ENCODE measurements around the gene LPP. TPM values are rescaled to one million over a fixed set of nuclear protein-coding genes. Genes with fewer than 3 reads are reported as not detected.

Gene LPP
- total RNA-seq, 5 donors from 2014 or later (not counting 1 experiment from before 2014, with no cell fraction given), result 23.8 to 82.6 (median 39.3) TPM

GRCh38 chr3:188146219-188146618 is 7.7 kb upstream of the LPP start:
- Mint-ChIP-seq H3K4me3 (no peak overlapping the region), H3K36me3 (no peaks in the 10 kb centered on the region), H3K4me1 (peaks cover 11 to 18% (median 18%) of the 10 kb centered on the region in 3 donors), H3K27me3 (no peaks in the 10 kb centered on the region), H3K27ac (no peak overlapping the region), H3K9me3 (peaks cover 0 to 5% (median 0%) of the 10 kb centered on the region in 3 donors)
- H3K9me3 ChIP-seq, result no peaks in the 10 kb centered on the region
- H3K4me1 ChIP-seq (ENCODE audit: control insufficient read depth in 1 of 2, extremely low read depth in 1 of 2, insufficient read depth in 2 of 2, low read length in 2 of 2), result peaks cover 0 to 5% of the 10 kb centered on the region in 2 experiments
- DNase-seq (no peak), ATAC-seq (replicated peaks in 1 of 4) (no peak)
- H3K27ac ChIP-seq (ENCODE audit: low read length), result no peak overlapping the region
- H3K36me3 ChIP-seq (ENCODE audit: control insufficient read depth in 2 of 2, extremely low read depth in 1 of 2, insufficient read depth in 1 of 2, low read length in 1 of 2), result no peaks in the 10 kb centered on the region
- H3K27me3 ChIP-seq (replicated peaks in 1 of 2; ENCODE audit: control insufficient read depth in 2 of 2, extremely low read depth in 1 of 2, insufficient read depth in 2 of 2, low read length in 1 of 2), result no peaks in the 10 kb centered on the region
- CTCF ChIA-PET, result no interaction called here
- POLR2A ChIA-PET, result no interaction called here
- no peak overlapping the region for H3K4me3 ChIP-seq (ENCODE audit: control insufficient read depth in 1 of 2, extremely low read depth in 1 of 2, low read length in 1 of 2)
- no CpG with 5 or more reads among the region's 2 CpGs for WGBS (ENCODE audit: insufficient coverage)

- no peaks in the 10 kb centered on the region for H3K36me3 ChIP-seq (ENCODE audit: control insufficient read depth in 2 of 2, extremely low read depth in 1 of 2, insufficient read depth in 1 of 2, low read length in 1 of 2)
- no peak overlapping the region for H3K27ac ChIP-seq (ENCODE audit: low read length)
- peaks cover 0 to 5% (median 0%) of the 10 kb centered on the region in 3 donors for H3K9me3 Mint-ChIP-seq
- DNase-seq, result no peak
- H3K4me3 ChIP-seq (ENCODE audit: control insufficient read depth in 1 of 2, extremely low read depth in 1 of 2, low read length in 1 of 2), result no peak overlapping the region
- ATAC-seq (replicated peaks in 1 of 4), result no peak
- H3K4me1 ChIP-seq (ENCODE audit: control insufficient read depth in 1 of 2, extremely low read depth in 1 of 2, insufficient read depth in 2 of 2, low read length in 2 of 2), result peaks cover 1 to 5% of the 10 kb centered on the region in 2 experiments
- H3K4me1 Mint-ChIP-seq, result peaks cover 19 to 26% (median 24%) of the 10 kb centered on the region in 3 donors
- H3K27me3 Mint-ChIP-seq, result no peaks in the 10 kb centered on the region
- no peaks in the 10 kb centered on the region for H3K9me3 ChIP-seq
- CTCF ChIA-PET, result no interaction called here
- H3K4me3 Mint-ChIP-seq, result no peak overlapping the region
- peak overlapping the region in 1 of 2 donors; percentile 0 for H3K27ac Mint-ChIP-seq
- H3K36me3 Mint-ChIP-seq, result no peaks in the 10 kb centered on the region
- no peaks in the 10 kb centered on the region for H3K27me3 ChIP-seq (replicated peaks in 1 of 2; ENCODE audit: control insufficient read depth in 2 of 2, extremely low read depth in 1 of 2, insufficient read depth in 2 of 2, low read length in 1 of 2)
- POLR2A ChIA-PET, result no interaction called here
- no CpG with 5 or more reads among the region's 3 CpGs for WGBS (ENCODE audit: insufficient coverage)
Observed at GRCh38 chr3:188147782-188148181, 6.2 kb upstream of the LPP start.

GRCh38 chr3:188148318-188148717 is 5.6 kb upstream of the LPP start:
- Histone ChIP-seq H3K4me1 (ENCODE audit: control insufficient read depth in 1 of 2, extremely low read depth in 1 of 2, insufficient read depth in 2 of 2, low read length in 2 of 2) (peaks cover 6 to 9% of the 10 kb centered on the region in 2 experiments), H3K36me3 (ENCODE audit: control insufficient read depth in 2 of 2, extremely low read depth in 1 of 2, insufficient read depth in 1 of 2, low read length in 1 of 2) (no peaks in the 10 kb centered on the region), H3K9me3 (no peaks in the 10 kb centered on the region), H3K27ac (ENCODE audit: low read length) (no peak overlapping the region), H3K4me3 (ENCODE audit: control insufficient read depth in 1 of 2, extremely low read depth in 1 of 2, low read length in 1 of 2) (no peak overlapping the region), H3K27me3 (replicated peaks in 1 of 2; ENCODE audit: control insufficient read depth in 2 of 2, extremely low read depth in 1 of 2, insufficient read depth in 2 of 2, low read length in 1 of 2) (no peaks in the 10 kb centered on the region)
- H3K4me1 Mint-ChIP-seq, result peaks cover 24 to 31% (median 29%) of the 10 kb centered on the region in 3 donors
- no peaks in the 10 kb centered on the region for H3K27me3 Mint-ChIP-seq
- H3K27ac Mint-ChIP-seq, result peak overlapping the region in 1 of 2 donors; percentile 0
- H3K36me3 Mint-ChIP-seq, result no peaks in the 10 kb centered on the region
- CTCF ChIA-PET, result no interaction called here
- H3K9me3 Mint-ChIP-seq, result peaks cover 0 to 5% (median 0%) of the 10 kb centered on the region in 3 donors
- H3K4me3 Mint-ChIP-seq, result no peak overlapping the region
- WGBS (ENCODE audit: insufficient coverage), result 0% methylated on average over 1 of the region's 1 CpG
- ATAC-seq (replicated peaks in 1 of 4) (no peak), DNase-seq (no peak)
- POLR2A ChIA-PET, result no interaction called here

- Mint-ChIP-seq H3K4me1 (peaks cover 29 to 38% (median 35%) of the 10 kb centered on the region in 3 donors), H3K4me3 (no peak overlapping the region), H3K36me3 (no peaks in the 10 kb centered on the region), H3K27ac (peak overlapping the region in 1 of 2 donors; percentile 36), H3K9me3 (peaks cover 0 to 5% (median 0%) of the 10 kb centered on the region in 3 donors), H3K27me3 (no peaks in the 10 kb centered on the region)
- Histone ChIP-seq H3K4me3 (ENCODE audit: control insufficient read depth in 1 of 2, extremely low read depth in 1 of 2, low read length in 1 of 2) (no peak overlapping the region), H3K27me3 (replicated peaks in 1 of 2; ENCODE audit: control insufficient read depth in 2 of 2, extremely low read depth in 1 of 2, insufficient read depth in 2 of 2, low read length in 1 of 2) (no peaks in the 10 kb centered on the region), H3K27ac (ENCODE audit: low read length) (no peak overlapping the region), H3K9me3 (no peaks in the 10 kb centered on the region), H3K4me1 (ENCODE audit: control insufficient read depth in 1 of 2, extremely low read depth in 1 of 2, insufficient read depth in 2 of 2, low read length in 2 of 2) (peaks cover 9 to 12% of the 10 kb centered on the region in 2 experiments), H3K36me3 (ENCODE audit: control insufficient read depth in 2 of 2, extremely low read depth in 1 of 2, insufficient read depth in 1 of 2, low read length in 1 of 2) (no peaks in the 10 kb centered on the region)
- 96% methylated on average over 5 of the region's 9 CpGs for WGBS (ENCODE audit: insufficient coverage)
- no peak for ATAC-seq (replicated peaks in 1 of 4)
- ChIA-PET POLR2A (no interaction called here), CTCF (no interaction called here)
- DNase-seq, result no peak
Observed at GRCh38 chr3:188149587-188149986, 4.4 kb upstream of the LPP start.

- WGBS (ENCODE audit: insufficient coverage), result no CpG with 5 or more reads among the region's 6 CpGs
- Mint-ChIP-seq H3K36me3 (no peaks in the 10 kb centered on the region), H3K4me3 (no peak overlapping the region), H3K27ac (peak overlapping the region in 1 of 2 donors; percentile 51), H3K4me1 (peaks cover 41 to 52% (median 49%) of the 10 kb centered on the region in 3 donors), H3K9me3 (peaks cover 0 to 5% (median 0%) of the 10 kb centered on the region in 3 donors), H3K27me3 (no peaks in the 10 kb centered on the region)
- Histone ChIP-seq H3K4me3 (ENCODE audit: control insufficient read depth in 1 of 2, extremely low read depth in 1 of 2, low read length in 1 of 2) (no peak overlapping the region), H3K27ac (ENCODE audit: low read length) (no peak overlapping the region), H3K4me1 (ENCODE audit: control insufficient read depth in 1 of 2, extremely low read depth in 1 of 2, insufficient read depth in 2 of 2, low read length in 2 of 2) (peaks cover 17 to 26% of the 10 kb centered on the region in 2 experiments), H3K36me3 (ENCODE audit: control insufficient read depth in 2 of 2, extremely low read depth in 1 of 2, insufficient read depth in 1 of 2, low read length in 1 of 2) (no peaks in the 10 kb centered on the region), H3K9me3 (no peaks in the 10 kb centered on the region), H3K27me3 (replicated peaks in 1 of 2; ENCODE audit: control insufficient read depth in 2 of 2, extremely low read depth in 1 of 2, insufficient read depth in 2 of 2, low read length in 1 of 2) (no peaks in the 10 kb centered on the region)
- DNase-seq (peak in 1 of 35 experiments; percentile 23), ATAC-seq (replicated peaks in 1 of 4) (no peak)
- ChIA-PET CTCF (interaction anchor here in 1 of 2 donors (0.7 kb wide), 1 partner anchor 26 kb away, joined by 6 read pairs; no protein-coding TSS in a partner anchor), POLR2A (interaction anchor here in 1 of 2 donors (0.5 to 0.6 kb wide), 4 partner anchors 64 to 1381 kb away, joined by 3 to 4 read pairs (median 3); no protein-coding TSS in a partner anchor)
Observed at GRCh38 chr3:188150982-188151381, 3.0 kb upstream of the LPP start.

- Mint-ChIP-seq H3K36me3 (no peaks in the 10 kb centered on the region), H3K4me1 (peaks cover 45 to 57% (median 53%) of the 10 kb centered on the region in 3 donors), H3K9me3 (peaks cover 0 to 5% (median 0%) of the 10 kb centered on the region in 3 donors), H3K27ac (no peak overlapping the region), H3K4me3 (no peak overlapping the region), H3K27me3 (no peaks in the 10 kb centered on the region)
- no peaks in the 10 kb centered on the region for H3K9me3 ChIP-seq
- no peaks in the 10 kb centered on the region for H3K27me3 ChIP-seq (replicated peaks in 1 of 2; ENCODE audit: control insufficient read depth in 2 of 2, extremely low read depth in 1 of 2, insufficient read depth in 2 of 2, low read length in 1 of 2)
- H3K36me3 ChIP-seq (ENCODE audit: control insufficient read depth in 2 of 2, extremely low read depth in 1 of 2, insufficient read depth in 1 of 2, low read length in 1 of 2), result no peaks in the 10 kb centered on the region
- H3K27ac ChIP-seq (ENCODE audit: low read length), result no peak overlapping the region
- no CpG with 5 or more reads among the region's 4 CpGs for WGBS (ENCODE audit: insufficient coverage)
- peaks cover 21 to 31% of the 10 kb centered on the region in 2 experiments for H3K4me1 ChIP-seq (ENCODE audit: control insufficient read depth in 1 of 2, extremely low read depth in 1 of 2, insufficient read depth in 2 of 2, low read length in 2 of 2)
- POLR2A ChIA-PET, result no interaction called here
- no peak overlapping the region for H3K4me3 ChIP-seq (ENCODE audit: control insufficient read depth in 1 of 2, extremely low read depth in 1 of 2, low read length in 1 of 2)
- CTCF ChIA-PET, result no interaction called here
- no peak for ATAC-seq (replicated peaks in 1 of 4)
- no peak for DNase-seq
Observed at GRCh38 chr3:188151438-188151837, 2.5 kb upstream of the LPP start.

All from T-cell (primary cell).